GM19397 (cell line): ENCODE results near the gene BTBD9.

Source experiments
- ATAC-seq: cut with Tn5 transposase; IDR thresholded peaks from one replicate; pipeline ENCODE4 v1.9.1; 2021; ENCODE audit warnings: mild to moderate bottlenecking, moderate library complexity; ENCODE audit not compliant: unreplicated experiment

The BTBD9 gene

DNA sequence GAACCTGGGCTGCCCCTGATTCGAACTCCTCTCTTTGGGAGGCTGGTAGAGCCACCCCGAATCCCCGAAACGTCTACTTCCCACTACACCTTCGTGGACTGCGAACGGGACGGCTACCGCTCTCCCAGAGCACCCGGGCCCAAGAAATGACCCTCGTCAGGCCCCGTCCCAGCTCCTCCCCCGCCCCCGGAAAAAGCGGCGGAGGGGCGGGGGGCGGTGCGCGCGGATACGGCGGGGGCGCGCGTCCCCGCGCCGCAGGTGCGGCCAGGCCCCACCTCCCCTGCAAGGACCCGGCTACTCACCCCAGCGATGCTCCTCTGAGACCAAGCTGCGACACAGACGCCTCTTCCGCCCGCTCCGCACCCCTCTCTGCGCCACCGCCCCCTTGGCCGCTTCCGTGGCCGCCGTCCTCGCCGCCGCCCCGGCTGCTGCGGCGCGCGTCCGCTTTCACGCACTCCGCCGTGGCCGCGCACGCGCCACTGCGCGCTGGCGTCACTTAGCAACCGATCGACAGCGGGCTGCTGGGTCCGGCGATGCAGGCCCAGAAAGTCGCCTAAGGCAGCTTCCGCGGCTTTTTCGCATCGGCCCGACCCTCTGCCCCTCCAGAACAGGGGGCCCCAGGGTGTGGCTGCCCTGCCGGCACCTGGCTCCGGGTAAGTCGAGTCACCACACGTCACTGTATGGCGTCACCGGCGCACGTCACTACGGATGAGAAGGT lies at the start of gene BTBD9:
Gene BTBD9, minus strand, starts transcription at position 432 of the 718 bp plus-strand sequence.
- peak; percentile 87 for ATAC-seq

GRCh38 chr6:38688579-38689087 lies 48.9 kb upstream of the BTBD9 start:
- no peak for ATAC-seq

DNA sequence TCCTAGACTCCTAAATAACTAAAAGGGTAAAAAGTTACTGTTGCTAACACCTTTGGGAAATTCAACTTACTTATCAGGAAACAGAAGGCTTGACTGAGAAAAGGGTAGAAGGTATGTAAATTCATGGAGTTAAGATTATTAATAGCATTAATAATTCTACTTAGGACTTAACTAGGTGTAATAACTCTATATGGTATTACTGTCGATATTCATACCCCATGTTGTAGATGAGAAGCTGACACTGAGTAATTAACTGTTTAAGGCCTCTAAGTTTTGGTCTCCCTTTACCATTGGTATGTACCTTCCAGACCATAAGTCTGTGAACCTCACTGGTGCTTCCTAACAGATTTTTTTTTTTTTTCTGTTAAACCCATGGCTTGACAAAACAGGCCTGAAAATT lies 47.8 kb upstream of the BTBD9 start:
- no peak for ATAC-seq

DNA sequence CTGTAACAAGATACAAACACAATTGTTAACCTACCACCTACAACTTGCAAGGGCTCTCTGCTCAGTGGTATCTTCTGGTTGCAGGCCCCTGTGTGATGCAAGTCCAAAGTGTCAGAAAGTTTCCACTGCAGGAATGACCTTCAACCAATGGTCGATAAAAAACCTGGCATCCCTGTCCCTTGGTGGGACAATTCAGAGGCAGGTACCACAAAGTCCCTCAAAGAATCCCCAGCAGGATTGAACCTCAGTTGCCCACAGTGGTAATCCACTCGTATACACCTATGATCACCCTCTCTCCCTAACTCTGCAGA lies 47.3 kb upstream of the BTBD9 start:
- no peak for ATAC-seq

- no peak for ATAC-seq
Observed at GRCh38 chr6:38686270-38687042, 46.7 kb upstream of the BTBD9 start.

DNA sequence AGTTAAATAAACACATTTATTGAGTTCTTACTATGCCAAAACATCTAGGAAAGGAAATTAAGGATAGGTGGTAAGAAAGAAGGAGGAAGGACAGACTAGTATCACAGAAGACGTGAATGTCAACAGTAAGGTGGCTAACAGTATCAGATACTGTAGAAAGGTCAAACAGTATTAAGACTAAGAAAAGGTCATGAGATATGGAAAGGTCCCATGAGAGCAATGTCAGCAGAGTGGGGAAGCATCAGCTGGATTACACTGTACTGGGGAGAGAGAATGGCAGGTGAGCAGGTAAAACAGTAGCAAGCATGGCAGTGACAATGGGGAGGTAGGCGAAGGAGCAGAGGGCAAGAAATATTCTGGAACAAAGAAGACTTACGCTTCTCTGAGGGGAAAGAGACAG lies 45.2 kb upstream of the BTBD9 start:
- no peak for ATAC-seq

GRCh38 chr6:38684237-38684636 lies 44.5 kb upstream of the BTBD9 start:
- ATAC-seq: no peak

DNA sequence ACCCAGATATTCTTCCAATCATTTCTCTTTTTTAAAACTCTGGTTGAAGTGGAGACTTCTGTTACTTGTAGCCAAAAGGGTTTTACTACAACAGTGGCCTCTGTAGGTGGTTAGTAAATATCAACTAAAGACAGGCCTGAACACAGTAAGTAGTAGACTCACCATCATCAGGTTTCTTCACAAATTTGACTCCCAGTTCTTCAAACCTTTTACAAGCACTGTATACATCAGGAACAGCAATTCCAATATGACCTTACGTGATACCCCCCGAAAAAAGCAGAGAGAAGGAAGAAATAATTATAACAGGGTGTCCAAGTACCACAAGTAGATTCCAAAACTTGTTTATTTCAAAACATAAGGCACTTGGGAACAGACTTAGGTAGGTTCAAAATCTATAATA lies 42.1 kb upstream of the BTBD9 start:
- no peak for ATAC-seq

GRCh38 chr6:38679668-38680067 lies 39.9 kb upstream of the BTBD9 start:
- no peak for ATAC-seq

GRCh38 chr6:38678178-38678760 lies 38.5 kb upstream of the BTBD9 start:
- ATAC-seq: no peak

GRCh38 chr6:38676974-38677544 lies 37.3 kb upstream of the BTBD9 start:
- ATAC-seq: no peak

GRCh38 chr6:38676236-38676973 lies 36.7 kb upstream of the BTBD9 start:
- ATAC-seq: no peak

- no peak for ATAC-seq
Observed at GRCh38 chr6:38673397-38674165, 33.9 kb upstream of the BTBD9 start.

- ATAC-seq: peak; percentile 76
Observed at GRCh38 chr6:38671885-38672467, 32.2 kb upstream of the BTBD9 start.

- ATAC-seq: no peak
Observed at GRCh38 chr6:38658418-38659167, 18.9 kb upstream of the BTBD9 start.

- no peak for ATAC-seq
Observed at GRCh38 chr6:38656896-38657295, 17.2 kb upstream of the BTBD9 start.

DNA sequence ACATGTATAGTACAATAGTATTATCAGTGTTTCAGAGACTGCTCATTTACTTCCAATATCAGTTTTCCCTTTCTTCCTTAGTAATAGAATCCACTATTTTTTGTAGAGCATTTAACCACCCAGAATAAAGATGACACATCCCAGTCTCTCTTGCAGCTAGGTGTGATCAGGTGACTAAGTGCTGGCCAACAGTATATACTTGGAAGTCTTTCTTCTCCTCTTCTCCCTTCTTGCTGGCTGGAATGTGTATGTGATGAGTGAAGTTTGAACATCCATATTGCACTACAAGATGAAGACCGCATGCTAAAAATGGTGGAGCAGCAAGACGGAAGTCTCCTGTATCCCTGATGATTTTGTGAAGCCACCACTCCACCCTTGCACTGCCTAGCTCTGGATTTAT lies 14.5 kb upstream of the BTBD9 start:
- no peak for ATAC-seq

DNA sequence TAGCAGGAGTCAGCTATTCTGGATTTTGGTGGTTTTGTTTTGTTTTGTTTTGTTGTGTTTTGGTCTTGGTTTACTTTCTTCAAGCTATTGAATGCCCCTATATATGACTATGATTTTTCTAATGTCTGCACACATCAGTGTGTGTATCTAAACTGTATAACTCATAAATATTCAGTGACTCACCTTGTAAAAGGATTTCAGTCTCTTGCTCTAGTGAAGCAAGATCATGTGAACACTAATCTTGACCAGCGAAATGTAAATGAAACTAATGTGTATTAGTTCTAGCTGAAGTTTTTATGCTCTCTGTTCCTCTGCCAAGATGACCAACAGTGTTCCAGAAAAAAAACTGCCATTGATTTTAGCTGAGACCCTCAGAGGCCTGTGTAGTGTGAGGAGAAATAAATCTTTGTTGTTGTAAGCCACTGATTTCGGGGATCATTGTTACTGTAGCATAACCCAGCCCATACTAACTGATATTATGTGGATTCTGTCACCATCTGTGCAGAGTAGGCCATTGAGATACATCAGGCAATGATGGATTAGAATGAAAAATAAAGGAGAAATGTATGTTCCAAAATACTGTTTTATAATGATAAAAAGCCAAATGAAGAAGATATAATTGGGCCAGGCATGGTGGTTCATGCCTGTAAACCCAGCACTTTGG lies 11.5 kb upstream of the BTBD9 start:
- no peak for ATAC-seq
